Mesenteric fat pad (tissue), 1 donor: ENCODE results near the gene RUBCN. TPM values are rescaled to one million over a fixed set of nuclear protein-coding genes. Genes with fewer than 3 reads are reported as not detected.
"Not testable (repeated sequence)": the region's sequence is repeated elsewhere in the genome, so short reads cannot be mapped to it uniquely, and the experiment has no call there.

Experiments used
- DNase-seq: peaks from one replicate; pipeline ENCODE4 v3.0.0-alpha.2; 2020; ENCODE audit warnings: low spot score
- total RNA-seq: library from RNA; stranded (reverse); fragmentation: NEBNext Ultra II Directional; extraction: Animal tissue kit (Norgen Biotek cat#: 25700); gene quantifications from one replicate; pipeline ENCODE4 v1.2.1, GENCODE V29; 2021
- donor health status: DM: yes; HTN: yes; CAD: no.

Gene RUBCN
- total RNA-seq, 1 donor from 2014 or later: 24.3 TPM

DNA sequence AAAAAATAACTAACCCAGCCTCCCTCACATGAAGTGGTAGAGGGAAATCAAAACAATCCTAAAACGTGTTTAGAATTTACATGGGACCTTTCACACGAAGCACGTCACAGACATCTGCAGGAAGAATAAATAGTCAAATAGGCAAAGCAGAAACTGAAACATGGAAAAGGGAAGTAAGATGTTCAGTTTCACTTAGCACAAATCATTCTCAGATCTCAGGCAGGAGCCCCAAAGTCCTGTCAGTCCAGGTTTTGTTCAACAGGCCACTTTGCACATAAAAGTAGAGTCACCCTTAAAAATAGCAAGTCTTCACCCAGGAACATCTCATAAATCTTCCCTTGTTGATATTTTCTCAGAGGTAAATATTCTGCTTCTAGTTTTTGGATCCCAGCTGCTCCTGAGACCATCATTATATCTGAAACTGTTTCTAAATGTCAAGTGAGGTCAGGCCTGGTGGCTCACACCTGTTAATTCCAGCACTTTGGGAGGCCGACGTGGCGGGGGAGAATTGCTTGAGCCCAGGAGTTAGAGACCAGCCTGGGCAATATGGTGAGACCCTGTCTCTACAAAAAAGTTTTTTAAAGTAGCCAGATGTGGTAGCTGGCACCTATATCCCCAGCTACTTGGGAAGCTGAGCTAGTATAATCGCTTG, 1.9 kb downstream of the RUBCN start:
- no peak for DNase-seq

DNA sequence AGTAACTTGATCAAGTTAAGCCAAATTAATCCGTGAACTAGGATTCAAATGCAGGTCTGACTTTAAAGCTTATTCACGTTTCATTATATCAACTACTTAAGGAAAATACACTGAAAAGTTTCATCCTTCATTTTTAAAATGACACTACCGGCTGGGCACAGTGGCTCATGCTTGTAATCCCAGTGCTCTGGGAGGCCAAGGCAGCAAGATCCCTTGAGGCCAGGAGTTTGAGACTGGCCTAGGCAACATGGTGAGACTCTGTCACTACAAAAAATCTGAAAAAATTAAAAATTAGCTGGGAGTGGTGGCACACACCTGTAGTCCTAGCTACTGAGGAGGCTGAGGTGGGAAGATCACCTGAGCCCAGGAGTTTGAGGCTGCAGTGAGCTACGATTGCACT, 3.7 kb downstream of the RUBCN start:
- DNase-seq: no peak

DNA sequence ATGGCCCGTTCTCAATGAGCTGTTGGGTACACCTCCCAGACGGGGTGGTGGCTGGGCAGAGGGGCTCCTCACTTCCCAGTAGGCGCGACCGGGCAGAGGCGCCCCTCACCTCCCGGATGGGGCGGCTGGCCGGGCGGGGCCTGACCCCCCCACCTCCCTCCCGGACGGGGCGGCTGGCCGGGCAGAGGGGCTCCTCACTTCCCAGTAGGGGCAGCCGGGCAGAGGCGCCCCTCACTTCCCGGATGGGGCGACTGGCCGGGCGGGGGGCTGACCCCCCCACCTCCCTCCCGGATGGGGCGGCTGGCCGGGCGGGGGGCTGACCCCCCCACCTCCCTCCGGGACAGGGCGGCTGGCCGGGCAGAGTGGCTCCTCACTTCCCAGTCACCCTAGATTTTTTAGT, 5.2 kb downstream of the RUBCN start:
- not testable (repeated sequence) for DNase-seq

DNA sequence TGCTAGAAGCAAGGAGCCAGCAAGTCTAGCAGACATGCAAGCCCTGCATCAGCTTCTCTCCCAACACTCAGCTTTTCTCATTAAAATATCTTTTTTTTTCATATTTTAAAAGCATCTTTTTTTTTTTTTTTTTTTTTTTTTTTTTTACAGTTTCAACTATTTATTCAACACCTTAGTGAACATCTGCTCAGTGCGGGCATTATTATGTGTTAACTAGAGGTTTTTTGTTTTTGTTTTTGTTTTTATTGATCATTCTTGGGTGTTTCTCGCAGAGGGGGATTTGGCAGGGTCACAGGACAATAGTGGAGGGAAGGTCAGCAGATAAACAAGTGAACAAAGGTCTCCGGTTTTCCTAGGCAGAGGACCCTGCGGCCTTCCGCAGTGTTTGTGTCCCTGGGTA, 5.9 kb downstream of the RUBCN start:
- not testable (repeated sequence) for DNase-seq

DNA sequence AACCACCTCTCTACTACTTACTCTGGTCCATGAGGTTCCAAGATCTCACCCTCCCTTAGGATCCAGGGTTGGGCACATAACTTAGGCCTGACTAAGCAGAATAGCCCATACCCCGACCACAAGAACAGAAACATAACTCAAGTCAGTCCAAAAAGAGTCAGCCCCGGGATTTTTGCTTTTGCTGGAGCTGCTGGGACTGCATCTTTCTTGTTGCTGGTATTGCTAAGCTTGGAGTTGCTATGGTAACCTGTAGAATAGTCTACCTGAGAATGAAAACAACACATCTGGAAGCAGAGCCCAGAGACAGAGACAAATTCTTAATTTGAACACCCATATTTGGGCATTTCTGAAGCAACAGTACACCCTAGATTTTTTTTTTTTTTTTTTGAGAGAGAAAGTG, 6.5 kb downstream of the RUBCN start:
- no peak for DNase-seq

DNA sequence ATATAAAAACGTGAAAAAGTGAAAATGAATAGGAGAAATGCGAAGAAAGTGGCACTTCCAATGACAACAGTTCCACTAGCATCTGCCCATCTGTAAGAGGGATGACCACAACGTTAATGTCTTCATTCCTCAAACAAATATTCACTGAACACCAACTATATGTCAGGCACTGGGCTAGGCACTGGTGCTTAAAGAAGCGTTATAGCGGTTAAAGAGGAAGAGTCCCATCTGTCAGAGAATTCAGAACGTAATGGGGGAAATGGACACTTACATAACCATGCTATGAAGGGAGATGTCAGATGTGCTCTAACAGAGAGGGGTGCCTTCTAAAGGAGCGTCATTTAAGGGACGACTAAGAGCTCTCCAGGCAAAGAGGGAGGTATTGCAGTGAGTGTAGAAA, 8.2 kb downstream of the RUBCN start:
- DNase-seq: no peak

- DNase-seq: not testable (repeated sequence)
These were observed 8.8 kb downstream of the RUBCN start for GRCh38 chr3:197727878-197728277.

DNA sequence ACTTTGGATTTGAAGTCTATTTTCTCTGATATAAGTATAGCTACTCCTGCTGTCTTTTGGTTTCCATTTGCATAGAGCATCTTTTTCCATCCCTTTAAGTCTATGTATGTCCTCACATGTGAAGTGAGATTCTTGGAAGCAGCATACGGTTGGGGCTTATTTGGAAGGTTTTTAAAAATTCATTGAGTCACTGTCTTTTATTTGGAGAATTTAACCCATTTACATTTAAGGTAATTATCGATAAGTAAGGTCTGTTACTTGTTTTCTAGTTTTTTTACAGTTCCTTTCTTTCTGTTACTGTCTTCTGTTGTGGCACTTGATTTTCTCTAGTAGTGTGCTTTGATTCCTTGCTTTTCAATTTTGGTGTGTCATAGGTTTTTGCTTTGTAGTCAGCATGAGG, 14.0 kb downstream of the RUBCN start:
- DNase-seq: no peak

- DNase-seq: no peak
These were observed 16.0 kb downstream of the RUBCN start for GRCh38 chr3:197720694-197721093.

DNA sequence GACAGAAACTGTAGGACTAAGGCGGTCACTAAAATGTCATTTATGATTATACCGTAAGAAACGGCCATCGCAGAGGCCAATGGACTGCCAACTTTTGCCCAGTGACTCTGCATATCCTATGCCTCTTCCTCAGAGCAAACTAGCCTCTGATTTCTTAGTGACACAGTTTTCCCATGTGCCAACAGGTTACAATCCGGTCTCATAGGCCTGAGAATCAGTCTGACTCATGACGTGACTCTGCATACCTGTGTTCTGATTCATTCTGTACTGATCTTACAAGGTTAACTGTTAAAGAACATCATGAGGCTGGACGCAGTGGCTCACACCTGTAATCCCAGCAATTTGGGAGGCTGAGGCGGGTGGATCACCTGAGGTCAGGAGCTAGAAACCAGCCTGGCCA, 17.8 kb downstream of the RUBCN start:
- DNase-seq: no peak

GRCh38 chr3:197714251-197714650, 22.5 kb downstream of the RUBCN start:
- no peak for DNase-seq

DNA sequence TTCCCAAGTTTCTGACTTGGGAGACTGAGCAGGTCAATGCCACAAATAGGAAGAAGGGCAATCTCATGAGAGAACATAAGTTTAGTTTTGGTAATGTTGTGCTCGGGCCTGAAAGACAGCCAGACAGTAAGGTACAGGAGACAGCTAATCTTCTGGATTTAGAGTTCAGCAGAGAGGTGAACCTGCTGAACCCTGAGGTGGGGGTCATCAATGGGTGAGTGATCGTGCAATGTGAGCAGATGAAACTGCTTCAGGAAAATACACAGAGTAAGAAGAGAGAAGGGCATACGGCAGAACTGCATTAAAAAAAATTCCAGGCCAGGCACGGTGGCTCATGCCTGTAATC, 23.3 kb downstream of the RUBCN start:
- no peak for DNase-seq

DNA sequence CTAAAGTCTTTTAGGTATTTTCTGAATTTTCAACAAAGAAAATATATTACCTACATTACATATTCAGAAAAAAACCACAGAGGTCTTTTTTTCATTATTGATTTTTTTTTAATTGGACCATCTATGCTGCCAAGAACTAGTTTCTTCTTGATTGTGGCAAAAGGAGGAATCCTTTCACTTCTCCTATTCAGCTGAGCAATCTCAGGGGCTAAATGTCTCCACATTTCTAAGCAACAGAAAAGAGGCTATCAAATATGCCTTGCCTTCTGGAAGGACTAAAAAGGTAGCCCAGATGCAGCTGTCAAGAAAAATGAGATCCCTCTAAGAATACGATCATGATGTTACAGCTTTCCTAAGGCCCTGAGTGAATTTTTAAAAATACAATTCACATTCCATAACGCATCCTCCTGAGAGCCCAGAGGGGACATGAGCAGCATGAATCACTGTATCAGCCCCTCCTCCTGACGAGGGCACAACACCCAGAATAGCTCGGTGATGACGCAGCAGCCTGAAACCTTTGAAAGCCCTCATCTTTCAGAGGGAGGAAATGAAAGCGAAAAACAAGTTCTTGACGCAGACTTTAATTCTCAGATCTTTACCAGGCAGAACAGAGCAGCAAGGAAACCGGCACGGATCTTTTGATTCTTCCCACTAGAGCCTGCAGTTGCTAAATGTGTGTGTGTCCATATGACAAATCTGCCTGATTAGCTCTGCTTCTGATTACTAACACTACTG, 24.6 kb downstream of the RUBCN start:
- no peak for DNase-seq

DNA sequence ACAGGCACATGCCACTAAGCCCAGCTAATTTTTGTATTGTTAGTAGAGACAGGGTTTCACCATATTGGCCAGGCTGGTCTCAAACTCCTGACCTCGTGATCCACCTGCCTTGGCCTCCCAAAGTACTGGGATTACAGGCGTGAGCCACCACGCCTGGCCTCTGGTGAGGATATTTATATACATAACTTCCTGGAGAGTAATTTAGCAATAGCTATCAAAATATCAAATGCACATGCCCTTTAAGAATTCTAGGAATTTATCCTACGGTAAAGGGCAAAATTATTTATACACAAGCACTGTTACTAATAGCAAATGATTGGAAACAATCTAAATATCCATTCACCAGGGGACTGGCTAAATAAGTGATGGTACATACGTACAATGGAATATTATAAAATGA, 25.7 kb downstream of the RUBCN start:
- not testable (repeated sequence) for DNase-seq

- DNase-seq: no peak
These were observed 27.6 kb downstream of the RUBCN start for GRCh38 chr3:197709135-197709534.

DNA sequence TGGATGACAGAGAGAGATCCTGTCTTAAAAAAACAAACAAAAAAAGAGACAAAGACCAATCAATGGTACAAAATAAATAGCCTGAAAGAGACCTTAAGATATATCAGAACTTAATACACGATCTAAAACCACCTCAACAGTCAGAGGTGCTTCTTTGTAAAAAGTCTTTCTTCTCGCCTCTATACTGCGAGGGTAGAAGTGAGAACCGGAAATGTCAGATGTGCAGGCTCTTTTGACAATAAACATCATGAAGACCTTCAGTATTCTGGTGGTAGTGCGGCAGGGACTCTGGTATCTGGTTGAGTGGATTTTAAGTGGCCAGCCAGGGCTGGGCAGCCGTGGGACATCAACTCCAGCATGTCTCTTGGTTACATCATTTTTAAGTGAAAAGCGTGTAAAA, 30.0 kb downstream of the RUBCN start:
- DNase-seq: no peak

- DNase-seq: no peak
These were observed 34.9 kb downstream of the RUBCN start for GRCh38 chr3:197701841-197702240.

GRCh38 chr3:197700095-197700494, 36.6 kb downstream of the RUBCN start:
- DNase-seq: no peak

DNA sequence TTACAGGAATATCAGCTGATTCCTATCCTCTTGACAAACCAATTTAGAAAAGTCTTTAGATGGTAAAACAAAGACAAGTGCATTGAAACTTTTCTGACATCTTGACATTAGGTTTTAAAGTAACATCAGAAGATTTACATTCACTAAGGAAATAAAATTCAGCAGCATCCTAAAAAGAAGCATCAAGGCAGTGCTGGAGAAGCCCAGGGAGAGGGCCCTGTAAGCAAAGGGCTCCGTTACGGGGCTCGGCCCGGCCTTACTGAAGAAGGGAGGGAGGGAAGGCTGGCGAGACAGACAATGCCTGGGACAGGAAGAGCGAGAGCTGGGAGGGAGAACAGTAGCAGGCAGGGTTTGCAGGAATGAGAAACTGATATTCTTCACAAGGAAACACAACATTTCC, 39.3 kb downstream of the RUBCN start:
- DNase-seq: no peak

DNA sequence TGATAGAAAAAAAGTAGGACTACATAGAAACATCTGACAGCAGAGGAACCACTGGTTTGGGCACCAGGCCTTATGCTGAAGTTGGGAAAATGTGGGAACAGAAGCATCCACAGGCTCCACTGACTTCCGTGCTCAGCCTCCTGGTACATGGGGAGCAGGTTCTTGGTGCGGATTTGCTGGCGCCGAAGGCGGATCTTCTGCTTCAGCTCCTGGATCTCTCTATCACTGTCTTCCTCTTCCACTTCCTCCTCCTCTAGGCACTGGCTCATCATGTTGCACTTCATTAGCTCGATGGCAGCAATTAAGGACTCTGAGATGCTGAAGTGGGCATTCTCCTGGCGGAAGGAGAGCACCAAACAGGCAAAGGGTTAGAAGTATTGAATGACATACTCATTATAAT, 42.5 kb downstream of the RUBCN start:
- no peak for DNase-seq

GRCh38 chr3:197692641-197693040, 44.1 kb downstream of the RUBCN start:
- DNase-seq: no peak

- DNase-seq: no peak
These were observed 46.0 kb downstream of the RUBCN start for GRCh38 chr3:197690754-197691153.

- DNase-seq: no peak
These were observed 49.1 kb downstream of the RUBCN start for GRCh38 chr3:197687570-197687969.
